KOPT-K1 (cell line): ENCODE results near the gene BCL11B.

ENCODE experiments used
- H3K27ac ChIP-seq: fragments of 200-600 bp; sonication (generic); 2 replicates; pipeline ENCODE4 v1.5.1; 2016; ENCODE audit warnings: antibody characterized with exemption, mild to moderate bottlenecking, low read depth, low read length; ENCODE audit not compliant: poor library complexity, severe bottlenecking
- H3K36me3 ChIP-seq: fragments of 200-600 bp; sonication (generic); 2 replicates; pipeline ENCODE4 v1.5.1; 2017; ENCODE audit warnings: antibody characterized with exemption, mild to moderate bottlenecking, low read length, moderate library complexity; ENCODE audit not compliant: insufficient read depth
- H3K9me3 ChIP-seq: fragments of 200-600 bp; sonication (generic); 2 replicates; pipeline ENCODE4 v1.5.1; 2017; ENCODE audit warnings: antibody characterized with exemption, low read length, mild to moderate bottlenecking; ENCODE audit not compliant: insufficient read depth, poor library complexity, severe bottlenecking

Gene BCL11B

DNA sequence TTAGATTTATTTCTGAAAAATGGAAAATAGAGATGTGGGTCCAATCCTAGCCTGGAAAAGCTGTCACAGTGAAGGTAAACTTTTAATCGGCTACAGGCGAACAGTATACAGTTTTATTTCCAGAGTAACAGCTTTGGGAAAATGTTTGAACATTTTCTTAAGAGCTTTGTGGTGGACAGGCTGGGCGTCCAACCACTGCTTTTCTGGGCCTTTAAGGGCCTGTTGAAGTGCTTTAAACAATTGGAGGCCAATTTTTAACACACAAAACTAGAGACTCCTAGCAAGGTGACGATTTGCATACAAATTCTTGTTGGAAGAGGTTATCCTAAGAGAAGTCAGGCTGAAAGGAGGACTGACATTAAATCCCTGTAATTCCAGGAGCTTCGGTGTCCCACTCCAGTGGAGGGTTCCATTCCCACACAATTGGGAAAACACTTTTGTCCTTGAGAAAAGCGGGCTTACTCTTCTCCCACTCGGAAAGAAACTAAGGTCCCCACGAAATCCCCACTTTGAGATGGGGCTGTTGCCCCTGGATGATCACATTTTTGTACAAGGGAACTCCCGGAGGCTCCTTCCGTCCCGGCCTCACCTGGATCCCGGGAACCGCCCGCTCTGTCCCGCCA is 26.9 kb downstream of the BCL11B start:
- no peak overlapping the region for H3K27ac ChIP-seq
- H3K36me3 ChIP-seq: peaks cover 100% of the 10 kb centered on the region
- H3K9me3 ChIP-seq: no peaks in the 10 kb centered on the region

GRCh38 chr14:99244367-99244901 is 27.6 kb downstream of the BCL11B start:
- no peaks in the 10 kb centered on the region for H3K9me3 ChIP-seq
- peaks cover 100% of the 10 kb centered on the region for H3K36me3 ChIP-seq
- no peak overlapping the region for H3K27ac ChIP-seq

DNA sequence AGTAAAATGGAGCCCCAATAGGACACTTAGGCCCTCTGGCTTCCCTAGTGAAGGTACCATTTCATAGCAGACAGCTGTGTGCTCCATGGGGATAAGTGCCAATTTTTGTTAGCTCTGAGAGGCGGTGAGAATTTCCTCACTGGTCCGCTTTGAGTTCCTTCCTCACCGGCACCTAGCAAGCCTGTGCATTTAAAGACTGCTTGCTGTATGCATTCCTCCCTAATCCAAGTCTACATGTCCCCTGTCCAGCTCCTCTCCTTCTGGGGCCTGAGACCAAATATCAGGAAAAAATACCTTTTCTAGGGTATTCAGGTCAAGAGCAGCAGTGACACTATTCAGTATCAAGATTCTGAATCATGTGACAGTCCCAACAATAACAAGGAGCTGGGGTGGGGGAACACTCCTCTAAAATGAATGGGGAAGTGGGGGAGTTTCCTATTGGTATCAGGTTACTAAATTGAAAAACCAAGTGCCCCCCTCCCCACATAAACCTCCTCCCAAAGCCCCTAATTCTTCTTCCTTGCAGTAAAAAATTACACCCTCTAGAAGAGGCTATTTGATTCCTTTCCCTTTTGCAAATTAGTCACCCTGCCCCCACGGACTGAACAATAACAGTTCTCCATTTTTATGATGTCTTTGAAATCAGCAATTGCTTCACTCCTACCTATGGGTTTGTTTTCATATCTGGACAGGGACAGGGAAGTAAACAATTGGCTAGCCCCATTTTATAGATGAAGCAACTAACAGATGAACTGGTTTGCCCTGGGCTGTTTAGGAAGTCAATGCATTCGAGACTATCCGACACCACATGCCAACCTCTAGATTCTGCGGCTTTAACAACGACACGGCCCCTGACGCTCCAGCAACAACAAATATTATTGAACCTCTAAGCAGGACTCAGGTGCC is 28.9 kb downstream of the BCL11B start:
- H3K9me3 ChIP-seq: no peaks in the 10 kb centered on the region
- H3K27ac ChIP-seq: no peak overlapping the region
- peaks cover 100% of the 10 kb centered on the region for H3K36me3 ChIP-seq

- H3K36me3 ChIP-seq: peaks cover 100% of the 10 kb centered on the region
- H3K27ac ChIP-seq: no peak overlapping the region
- no peaks in the 10 kb centered on the region for H3K9me3 ChIP-seq
These were observed 29.8 kb downstream of the BCL11B start for GRCh38 chr14:99242238-99242637.

- Histone ChIP-seq H3K36me3 (peaks cover 100% of the 10 kb centered on the region), H3K9me3 (no peaks in the 10 kb centered on the region), H3K27ac (no peak overlapping the region)
These were observed 30.5 kb downstream of the BCL11B start for GRCh38 chr14:99241325-99242010.

GRCh38 chr14:99240627-99241324 is 31.2 kb downstream of the BCL11B start:
- H3K27ac ChIP-seq: no peak overlapping the region
- H3K9me3 ChIP-seq: no peaks in the 10 kb centered on the region
- H3K36me3 ChIP-seq: peaks cover 100% of the 10 kb centered on the region

DNA sequence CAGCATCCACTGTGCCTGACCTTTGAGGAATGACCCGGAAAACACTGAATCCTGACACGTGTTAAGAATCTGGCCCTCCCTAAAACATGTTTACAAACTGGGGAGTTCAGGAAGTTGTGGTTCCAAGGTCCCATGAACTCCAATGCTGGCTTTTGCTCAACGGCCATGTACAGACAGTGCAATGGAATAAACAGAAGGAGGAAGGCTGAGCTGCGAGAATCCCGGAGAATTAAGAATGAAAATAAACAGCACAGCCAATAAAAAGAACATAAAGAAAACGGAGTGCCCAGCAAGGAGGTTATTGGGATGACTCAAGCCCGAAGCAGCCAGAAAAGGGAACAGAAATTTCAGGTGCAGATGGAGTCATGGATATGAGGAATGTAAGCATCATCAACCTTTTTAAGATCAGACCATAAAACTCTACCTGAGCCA is 32.3 kb downstream of the BCL11B start:
- Histone ChIP-seq H3K9me3 (no peaks in the 10 kb centered on the region), H3K27ac (no peak overlapping the region), H3K36me3 (peaks cover 100% of the 10 kb centered on the region)

DNA sequence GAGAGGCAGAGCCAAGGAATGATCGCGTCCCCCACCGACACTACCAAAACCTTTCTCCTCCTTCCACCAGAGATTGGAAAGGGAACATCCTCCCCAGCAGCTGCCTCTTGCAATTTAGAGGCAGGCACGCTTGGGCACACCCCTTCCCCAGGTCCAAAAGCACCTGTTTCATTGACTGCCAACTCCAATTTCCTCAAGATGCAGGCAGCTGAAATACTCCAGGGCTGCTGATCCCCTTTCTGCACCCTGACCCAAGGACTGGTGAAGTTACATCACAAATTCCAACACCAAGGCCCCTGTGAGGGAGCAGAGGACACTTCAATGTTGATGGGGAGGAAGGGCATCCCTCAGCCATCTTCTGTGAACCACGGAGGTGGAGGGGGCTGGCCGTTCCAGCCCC is 33.8 kb downstream of the BCL11B start:
- Histone ChIP-seq H3K27ac (no peak overlapping the region), H3K36me3 (peaks cover 100% of the 10 kb centered on the region), H3K9me3 (no peaks in the 10 kb centered on the region)

GRCh38 chr14:99237288-99237687 is 34.7 kb downstream of the BCL11B start:
- Histone ChIP-seq H3K9me3 (no peaks in the 10 kb centered on the region), H3K36me3 (peaks cover 100% of the 10 kb centered on the region), H3K27ac (no peak overlapping the region)

DNA sequence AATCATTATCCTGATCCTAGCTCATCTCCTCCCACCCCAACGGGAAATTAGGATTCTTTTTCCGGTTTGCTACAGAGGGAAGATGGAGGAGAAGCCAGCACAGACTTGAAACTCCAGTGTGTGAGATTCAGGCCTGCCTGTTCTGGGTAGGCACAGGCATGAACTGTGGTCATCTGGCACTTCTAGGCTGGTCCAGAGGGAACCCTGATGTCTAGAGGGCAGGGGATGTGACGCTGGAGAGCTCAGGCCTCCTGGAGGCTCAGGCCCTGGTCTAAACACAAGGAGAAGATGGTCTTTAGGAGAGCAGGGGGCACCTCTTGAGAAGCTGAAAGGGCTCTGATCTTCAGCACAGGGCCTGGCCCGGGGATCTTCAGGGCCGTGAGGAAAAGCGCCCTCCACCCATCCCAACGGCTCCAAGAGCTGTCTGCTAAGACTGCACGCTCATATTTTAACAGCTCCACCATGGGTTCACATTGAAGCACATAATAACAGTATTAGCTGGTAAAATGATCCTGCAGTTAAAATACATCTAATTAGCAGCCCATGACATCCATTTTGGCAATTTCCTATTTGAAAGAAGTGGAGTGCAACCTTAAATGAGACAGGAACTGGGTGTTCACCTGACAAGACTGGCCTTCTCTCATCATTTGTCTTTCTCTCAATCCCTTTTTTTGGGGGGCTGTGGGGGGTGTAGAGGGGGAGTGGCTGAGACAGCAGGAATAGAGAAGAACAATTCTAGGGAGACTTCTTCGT is 35.4 kb downstream of the BCL11B start:
- H3K9me3 ChIP-seq: no peaks in the 10 kb centered on the region
- no peak overlapping the region for H3K27ac ChIP-seq
- peaks cover 100% of the 10 kb centered on the region for H3K36me3 ChIP-seq

DNA sequence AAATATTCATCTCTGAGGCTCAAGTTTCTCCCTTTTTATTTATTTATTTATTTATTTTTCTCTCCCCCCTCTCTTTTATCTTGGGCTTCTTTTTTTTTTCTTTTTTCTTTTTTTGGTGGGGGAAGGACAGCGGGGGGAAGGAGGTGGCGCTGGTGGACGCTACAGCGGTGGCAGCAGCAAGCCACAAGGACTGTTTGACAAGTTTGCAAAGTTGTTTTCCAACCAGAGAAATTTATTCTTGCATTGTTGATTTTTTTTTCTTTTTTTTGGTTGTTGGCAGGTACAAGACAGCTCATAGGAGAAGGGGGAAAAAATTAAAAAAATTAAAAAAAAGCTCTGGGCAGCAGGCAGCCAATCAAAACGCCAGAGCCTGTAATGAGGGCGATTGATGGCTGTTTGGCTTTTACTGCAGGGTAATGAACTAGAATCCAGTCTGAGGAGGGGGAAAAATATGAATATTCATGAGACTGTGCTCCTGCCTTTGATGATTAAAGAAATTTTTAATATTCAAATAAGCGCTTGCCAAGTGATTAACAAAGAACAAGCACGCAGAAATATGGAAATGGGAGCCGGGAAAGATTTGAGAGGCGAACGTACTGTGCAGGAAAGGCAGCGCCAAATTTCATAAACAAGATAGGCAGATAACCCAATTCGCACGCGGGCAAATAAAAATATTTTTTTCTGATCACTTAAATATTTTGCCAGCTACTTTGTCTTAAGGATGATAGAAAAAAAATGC is 36.2 kb downstream of the BCL11B start:
- Histone ChIP-seq H3K36me3 (peaks cover 100% of the 10 kb centered on the region), H3K27ac (no peak overlapping the region), H3K9me3 (no peaks in the 10 kb centered on the region)

GRCh38 chr14:99234961-99235571 is 36.9 kb downstream of the BCL11B start:
- Histone ChIP-seq H3K9me3 (no peaks in the 10 kb centered on the region), H3K36me3 (peaks cover 100% of the 10 kb centered on the region), H3K27ac (no peak overlapping the region)

DNA sequence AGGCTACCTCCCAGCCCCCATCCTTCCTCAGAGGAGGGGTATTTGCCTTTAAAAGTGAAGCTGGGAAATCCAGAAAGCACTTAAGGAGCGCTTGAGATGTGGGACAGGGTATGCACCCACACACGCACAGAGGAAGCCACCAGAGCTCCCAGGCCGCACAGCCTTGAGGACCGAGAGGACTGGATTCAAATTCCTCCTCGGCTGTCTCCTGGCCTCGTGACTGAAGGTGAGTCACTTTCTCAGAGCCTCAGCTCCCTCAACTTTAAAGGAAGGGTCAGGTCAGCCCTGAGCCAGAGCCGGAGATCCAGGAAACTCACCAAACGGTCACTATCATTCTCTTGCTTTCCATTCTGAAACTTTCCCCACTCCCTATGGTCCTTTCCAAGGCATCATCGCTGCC is 37.6 kb downstream of the BCL11B start:
- Histone ChIP-seq H3K27ac (no peak overlapping the region), H3K36me3 (peaks cover 100% of the 10 kb centered on the region), H3K9me3 (no peaks in the 10 kb centered on the region)
